GM20431 (cell line): ENCODE measurements around the gene CLEC4M.
"Not testable (repeated sequence)": the region's sequence is repeated elsewhere in the genome, so short reads cannot be mapped to it uniquely, and the experiment has no call there.

Experiments used
- in situ Hi-C: fragments of 300-500 bp; cut with MseI, MboI; formaldehyde crosslinking; loops from one replicate; pipeline ENCODE4 v1.15.0; 2020; ENCODE audit warnings: low sequenced_read_pairs; ENCODE audit not compliant: unreplicated experiment

The CLEC4M gene

DNA sequence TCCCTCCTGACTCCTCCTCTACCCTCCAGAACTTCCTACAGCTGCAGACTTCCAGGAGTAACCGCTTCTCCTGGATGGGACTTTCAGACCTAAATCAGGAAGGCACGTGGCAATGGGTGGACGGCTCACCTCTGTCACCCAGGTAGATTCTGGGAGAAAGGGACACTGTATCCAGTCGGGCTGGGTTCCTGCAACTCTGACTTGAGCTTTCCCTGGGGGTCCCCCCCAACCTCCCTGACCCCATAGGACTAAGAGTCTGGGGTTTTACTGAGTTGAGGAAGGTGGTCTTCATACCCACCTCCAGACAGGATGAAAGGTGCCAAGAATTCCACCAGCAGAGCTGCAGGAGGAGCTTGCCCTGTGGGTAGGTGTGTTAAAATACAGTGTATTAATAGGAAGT, 4.4 kb downstream of the CLEC4M start:
- in situ Hi-C loops = no loop called here

DNA sequence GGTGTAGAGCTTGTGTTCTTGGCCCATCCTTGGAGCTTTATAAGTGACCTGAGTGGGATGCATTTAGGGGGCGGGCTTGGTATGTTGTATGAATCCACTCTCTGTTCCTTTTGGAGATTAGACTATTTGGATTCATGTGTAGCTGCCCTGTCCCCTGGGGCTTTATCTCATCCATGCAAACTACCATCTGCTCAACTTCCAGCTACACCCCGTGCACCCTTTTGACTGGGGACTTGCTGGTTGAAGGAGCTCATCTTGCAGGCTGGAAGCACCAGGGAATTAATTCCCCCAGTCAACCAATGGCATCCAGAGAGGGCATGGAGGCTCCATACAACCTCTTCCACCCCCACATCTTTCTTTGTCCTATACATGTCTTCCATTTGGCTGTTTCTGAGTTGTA, 6.1 kb downstream of the CLEC4M start:
- in situ Hi-C loops = no loop called here

DNA sequence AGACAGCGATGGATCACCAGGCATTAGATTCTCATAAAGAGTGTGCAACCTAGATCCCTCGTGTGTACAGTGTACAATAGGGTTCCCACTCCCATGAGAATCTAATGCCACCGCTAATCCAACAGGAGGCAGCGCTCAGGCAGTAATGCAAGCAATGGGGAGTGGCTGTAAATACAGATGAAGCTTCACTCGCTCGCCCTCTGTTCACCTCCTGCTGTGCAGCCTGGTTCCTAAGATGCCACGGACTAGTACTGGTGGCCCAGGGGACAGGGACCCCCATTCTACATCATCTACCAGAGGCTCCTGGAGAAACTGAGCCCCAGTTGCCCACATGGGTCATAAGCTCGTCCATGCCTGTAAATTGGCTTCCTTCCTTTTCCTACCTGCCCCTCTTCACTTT, 8.0 kb downstream of the CLEC4M start:
- in situ Hi-C loops = no loop called here

DNA sequence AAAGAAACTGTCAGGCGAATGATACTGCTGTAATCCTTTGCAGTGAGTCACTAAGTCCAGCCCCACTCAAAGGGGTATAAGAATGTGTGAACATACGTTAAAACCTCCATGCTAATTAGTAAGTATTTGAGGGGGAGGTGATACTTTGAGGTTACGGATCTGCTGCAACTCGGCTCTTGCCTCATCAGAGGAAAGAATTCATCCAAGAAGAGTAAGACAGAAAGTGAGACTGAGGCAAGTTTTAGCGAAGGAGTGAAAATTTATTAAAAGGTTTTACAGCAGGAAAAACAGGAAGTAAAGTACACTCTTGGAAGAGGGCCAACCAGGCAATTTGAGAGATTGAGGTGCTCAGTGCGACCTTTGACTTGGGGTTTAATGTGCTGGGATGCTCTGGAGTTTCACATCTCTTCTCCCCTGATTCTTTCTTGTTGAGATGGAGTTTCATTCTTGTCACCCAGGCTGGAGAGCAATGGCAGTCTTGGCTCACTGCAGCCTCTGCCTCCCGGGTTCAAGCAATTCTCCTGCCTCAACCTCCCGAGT, 9.8 kb downstream of the CLEC4M start:
- in situ Hi-C loops = no loop called here

DNA sequence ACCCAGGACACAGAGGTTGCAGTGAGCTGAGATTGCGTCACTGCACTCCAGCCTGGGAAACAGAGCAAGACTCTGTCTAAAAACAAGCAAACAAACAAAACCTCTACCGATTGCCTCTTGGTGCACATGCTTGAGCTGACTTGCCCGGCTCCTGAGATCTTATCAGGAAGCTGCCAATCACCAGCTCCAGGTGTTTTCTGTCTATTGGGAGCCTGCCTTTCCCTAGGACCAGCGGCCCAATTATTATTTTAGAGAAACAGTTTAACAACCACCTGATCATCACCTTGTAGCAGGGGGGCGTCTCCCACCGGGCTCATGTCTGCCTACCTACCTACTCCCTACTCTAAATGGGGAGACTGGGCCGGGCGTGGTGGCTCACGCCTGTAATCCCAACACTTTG, 10.8 kb downstream of the CLEC4M start:
- in situ Hi-C loops = no loop called here

DNA sequence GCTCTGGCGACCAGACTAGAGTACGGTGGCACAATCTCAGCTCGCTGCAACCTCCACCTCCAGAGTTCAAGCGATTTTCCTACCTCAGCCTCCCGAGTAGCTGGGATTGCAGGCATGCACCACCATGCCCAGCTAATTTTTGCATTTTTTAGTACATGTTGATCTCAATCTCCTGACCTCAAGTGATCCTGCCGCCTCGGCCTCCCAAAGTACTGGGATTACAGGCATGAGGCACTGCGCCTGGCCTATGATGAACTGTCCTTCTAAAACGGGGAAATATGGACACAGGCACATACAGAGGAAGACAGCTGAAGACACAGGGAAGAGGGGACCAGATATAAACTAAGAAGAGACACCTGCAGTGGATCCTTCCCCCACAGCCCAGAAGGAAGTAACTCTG, 12.7 kb downstream of the CLEC4M start:
- in situ Hi-C loops = no loop called here

DNA sequence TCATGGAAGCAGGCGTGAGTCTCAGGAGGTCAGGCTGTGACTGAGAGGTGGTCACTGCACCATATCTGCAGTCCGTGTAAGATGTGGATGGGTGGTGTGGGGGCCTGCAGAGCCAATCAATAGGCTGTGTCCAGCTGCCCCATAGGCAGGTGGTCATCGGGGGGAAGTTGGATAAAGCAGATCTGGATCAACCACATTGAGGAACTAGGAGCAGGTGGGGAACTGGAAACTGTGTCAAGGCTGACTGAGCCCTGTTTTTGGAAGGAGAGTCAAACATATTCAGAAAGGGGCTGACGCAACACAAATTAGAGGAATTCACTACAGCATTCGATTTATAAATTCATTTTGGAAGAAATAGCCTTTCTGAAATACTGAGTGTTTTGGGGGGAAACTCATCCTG, 15.0 kb downstream of the CLEC4M start:
- in situ Hi-C loops = no loop called here

DNA sequence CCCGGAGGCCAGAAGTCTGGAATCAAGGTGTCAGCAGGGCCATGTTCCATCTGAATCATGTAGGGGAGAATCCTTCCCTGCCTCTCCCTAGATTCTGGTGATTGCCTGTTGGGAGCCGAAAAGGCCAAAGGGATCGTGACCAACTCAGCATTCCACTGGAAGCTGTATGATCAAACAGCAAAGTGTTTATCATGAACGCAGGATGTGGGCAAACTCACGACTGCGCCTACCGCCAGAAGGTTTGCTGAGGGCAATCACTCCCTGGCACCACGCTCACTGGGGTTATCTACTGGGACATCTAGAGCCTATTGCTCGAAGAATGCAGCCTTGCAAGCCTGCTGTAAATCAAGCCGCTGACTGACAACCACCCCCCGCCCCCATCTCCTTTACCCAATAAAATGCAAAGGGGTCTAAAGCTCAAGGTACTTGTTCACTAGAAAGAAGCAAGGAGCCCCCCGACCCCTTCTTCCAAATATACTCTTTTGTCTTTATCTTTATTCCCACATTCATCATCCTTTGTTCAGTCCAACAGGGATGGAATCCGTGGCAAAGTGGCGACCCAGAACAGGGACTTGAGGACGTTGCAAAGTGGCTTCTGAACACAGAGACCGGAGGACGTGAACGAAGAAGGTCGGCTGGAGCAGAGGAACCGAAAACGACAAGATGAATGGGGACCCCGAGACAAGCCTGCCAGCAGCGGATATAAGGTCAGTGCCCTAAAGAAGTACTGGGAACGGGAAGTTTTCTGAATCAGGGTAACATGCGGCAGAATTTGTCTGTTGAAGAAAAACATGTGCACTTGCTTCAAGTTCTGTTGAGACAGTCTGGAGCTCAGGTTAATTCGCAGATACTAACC, 16.8 kb downstream of the CLEC4M start:
- in situ Hi-C loops = no loop called here

DNA sequence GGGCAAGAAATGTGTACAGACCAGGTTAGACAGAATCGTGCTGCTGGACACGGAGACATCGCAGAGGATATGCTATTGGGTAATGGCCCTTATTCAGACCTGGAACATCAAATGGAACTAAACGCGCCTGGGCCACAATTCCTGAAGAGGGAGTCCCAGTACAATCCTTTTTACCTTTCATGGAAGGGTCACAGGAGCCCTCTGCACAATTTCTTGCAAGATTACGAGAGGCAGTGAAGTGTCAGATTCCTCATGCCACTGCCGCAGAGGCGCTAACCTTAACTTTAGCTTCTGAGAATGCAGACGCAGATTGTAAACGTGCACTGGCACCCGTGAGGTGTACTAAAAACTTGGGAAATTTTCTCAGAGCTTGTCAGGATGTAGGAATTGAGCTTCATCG, 18.1 kb downstream of the CLEC4M start:
- in situ Hi-C loops = no loop called here

DNA sequence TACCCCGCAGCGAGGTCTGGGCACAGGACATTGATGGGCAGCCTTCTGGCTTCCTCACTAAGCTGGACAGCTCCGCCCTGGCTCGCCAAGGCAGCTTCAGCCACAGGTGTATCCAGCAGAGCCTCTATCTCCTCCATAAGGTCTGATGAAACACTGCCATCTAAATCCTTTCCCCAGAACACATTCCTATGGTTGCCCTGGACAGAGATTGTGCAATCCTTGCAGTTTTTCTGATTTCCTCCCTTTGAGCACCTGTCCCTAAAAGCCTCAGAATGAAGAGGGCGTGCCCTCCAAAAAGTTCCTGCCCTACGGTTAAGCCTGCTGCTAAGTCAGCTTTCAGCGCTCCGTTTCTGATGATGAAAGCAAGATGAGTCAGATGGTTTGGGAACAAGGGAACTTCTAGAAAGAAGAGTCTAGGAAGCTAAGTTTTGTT, 21.0 kb downstream of the CLEC4M start:
- in situ Hi-C loops = no loop called here

DNA sequence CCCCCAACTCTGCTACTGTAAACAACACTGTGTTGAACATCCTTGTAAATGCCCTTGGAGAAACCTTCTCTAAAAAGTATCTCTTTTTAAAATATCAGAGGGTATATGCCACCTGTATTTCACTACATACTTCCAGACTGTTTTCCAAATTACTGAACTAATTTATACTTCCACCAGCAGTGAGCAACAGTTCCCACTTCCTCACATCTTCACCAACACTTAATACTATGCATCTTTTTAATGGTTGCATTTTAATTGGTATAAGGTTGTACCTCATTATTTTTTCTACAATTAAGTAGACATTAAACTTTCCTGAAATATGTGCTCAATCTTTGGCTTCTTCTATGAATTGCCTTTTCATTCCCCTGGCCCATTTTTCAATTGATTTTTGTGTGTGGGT, 21.8 kb downstream of the CLEC4M start:
- in situ Hi-C loops = no loop called here

DNA sequence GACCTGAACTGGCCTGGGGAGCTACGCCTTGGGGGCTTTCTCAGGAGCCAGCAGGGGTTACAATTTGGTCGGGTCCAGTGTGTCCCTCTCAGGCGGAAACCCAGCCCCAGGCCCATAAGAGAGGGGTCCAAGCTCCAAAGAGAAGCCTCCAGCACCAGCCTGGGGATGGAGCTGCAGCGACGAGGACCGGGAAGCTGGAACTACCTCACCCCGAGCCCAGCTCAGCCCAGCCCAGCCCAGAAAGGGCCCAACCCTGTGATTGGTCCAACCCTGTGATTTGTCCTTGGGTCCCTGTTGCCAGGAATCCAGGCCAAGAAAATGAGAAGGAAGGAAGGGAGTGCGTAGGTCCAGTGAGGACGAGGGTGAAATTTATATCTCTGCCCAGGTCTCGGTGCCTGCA, 24.1 kb downstream of the CLEC4M start:
- in situ Hi-C loops = no loop called here

DNA sequence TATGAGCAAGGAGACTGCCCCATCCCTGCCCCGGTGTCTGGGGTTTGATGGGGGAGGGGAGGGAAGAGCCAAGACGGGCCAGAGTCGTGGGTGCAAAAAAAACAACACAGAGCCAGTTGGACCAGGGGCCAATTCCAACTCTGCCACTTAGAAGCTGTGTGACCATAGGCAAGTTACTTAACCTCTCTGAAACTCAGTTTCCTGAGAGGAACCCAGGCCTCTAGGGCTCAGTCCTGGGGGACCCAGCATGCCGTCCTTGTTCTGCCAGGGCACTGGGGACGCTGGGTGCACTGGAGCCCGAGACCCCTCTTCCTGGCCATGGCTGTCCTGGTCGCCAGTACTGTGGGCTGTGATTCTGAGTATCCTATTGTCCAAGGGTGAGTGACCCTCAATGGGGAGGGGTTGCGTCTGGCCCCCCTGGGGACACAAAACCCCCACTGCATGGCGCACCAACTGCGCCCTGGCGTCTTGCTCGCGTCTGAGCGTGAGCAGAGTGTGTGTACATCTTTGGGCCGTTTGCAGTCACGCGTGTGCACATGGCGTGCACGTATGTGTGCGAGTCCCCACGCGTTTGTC, 24.6 kb downstream of the CLEC4M start:
- in situ Hi-C loops = no loop called here

DNA sequence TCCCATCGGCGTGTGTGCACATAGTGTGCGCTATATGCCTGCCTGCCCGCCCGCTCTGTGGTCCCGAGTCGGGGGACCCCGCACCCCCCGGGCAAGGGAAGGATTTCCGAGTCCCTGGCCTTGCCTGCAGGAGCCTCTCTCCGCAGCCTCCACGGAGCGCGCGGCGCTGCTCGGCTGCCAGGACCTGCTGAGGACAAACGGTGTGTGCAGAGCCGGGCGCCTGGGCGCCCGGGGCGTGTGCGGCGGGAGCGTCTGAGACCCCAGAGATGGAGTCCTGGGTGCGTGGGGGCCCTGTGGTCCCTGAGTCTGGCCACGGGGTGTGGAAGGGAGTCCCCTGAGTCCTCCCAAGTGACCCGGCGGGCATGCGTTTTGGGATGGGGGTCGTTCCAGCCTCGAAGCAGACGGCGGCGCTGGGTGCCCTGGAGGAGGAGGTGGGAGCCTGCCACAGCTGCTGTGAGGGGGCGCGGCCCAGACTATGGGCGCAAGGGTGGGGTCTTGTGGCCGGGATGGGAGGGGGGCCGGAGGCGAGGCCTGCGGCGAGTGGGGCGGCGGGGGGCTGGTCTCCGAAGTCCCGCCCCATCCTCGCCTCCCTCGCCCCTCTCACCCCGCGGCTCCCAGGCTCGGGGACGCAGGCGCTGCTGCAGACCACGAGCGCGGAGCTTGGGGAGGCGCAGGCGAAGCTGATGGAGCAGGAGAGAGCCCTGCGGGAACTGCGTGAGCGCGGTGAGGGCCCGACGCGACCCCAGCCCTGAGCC, 25.3 kb downstream of the CLEC4M start:
- in situ Hi-C loops = no loop called here

DNA sequence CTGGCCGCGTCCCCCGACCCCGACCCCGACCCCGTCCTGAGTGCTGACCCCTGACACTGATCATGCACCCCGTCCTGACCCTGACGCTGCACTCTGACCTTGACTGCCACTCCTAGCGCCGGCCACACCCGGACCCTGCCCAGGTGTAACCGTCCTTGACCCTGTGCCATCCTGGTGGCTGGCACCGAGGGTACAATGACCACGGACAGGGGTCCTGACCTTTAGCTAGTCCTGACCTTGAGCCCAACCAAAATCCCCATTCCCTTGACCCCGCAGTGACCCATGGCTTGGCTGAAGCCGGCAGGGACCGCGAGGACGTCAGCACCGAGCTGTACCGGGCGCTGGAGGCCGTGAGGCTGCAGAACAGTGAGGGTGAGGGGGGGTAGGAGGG, 25.9 kb downstream of the CLEC4M start:
- in situ Hi-C loops = no loop called here

DNA sequence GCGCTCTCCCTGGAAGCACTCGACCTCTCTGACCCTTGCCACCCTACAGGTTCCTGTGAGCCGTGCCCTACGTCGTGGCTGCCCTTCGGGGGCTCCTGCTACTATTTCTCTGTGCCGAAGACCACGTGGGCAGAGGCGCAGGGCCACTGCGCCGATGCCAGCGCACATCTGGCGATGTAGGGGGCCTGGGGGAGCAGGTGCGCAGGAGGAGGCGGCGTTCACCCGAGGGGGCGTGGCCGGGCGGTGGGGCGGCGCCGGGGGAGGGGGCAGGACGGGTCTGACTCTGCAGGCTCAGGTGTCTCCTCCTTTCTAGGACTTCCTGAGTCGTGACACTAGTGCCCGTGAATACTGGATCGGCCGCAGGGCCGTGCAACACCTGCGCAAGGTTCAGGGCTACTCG, 26.4 kb downstream of the CLEC4M start:
- in situ Hi-C loops = no loop called here

DNA sequence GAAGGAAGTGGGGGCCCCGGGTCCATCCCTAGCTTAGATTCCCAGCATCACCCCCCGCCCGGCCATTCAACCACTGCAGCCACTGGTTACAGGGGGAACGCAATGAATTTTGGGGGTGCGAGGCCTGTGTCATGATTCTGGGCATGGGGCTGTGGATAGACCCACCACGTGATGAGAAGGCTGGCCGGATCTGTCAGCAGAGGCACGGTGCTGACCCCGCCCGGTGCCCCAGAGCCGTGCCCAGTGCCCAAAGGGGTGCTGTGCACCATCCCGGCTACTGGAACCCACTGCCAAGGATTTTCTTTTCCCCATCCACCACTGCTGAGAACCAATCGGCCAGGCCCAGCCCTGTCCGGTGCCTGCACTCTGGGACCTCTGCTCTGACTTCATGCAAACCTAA, 27.4 kb downstream of the CLEC4M start:
- in situ Hi-C loops = no loop called here

DNA sequence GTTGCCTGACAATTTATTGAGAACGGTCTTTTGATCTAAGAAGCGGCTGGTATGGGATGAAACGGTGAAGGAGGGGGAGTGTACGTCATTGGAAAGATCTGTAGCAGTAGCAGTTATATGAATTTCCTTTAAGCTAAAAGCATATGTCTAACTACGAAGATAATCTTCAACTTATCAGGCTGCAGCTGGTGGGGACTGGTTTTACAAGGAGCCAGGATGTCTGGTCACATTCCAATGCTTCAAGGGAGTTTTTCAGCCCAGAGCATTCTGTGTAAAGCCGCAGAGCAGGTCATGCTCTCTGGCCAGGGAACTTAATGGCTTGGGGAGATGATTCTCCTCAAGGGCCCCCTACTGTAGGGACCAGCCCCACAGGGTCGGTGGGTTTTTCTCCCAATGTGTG, 29.2 kb downstream of the CLEC4M start:
- in situ Hi-C loops = no loop called here

DNA sequence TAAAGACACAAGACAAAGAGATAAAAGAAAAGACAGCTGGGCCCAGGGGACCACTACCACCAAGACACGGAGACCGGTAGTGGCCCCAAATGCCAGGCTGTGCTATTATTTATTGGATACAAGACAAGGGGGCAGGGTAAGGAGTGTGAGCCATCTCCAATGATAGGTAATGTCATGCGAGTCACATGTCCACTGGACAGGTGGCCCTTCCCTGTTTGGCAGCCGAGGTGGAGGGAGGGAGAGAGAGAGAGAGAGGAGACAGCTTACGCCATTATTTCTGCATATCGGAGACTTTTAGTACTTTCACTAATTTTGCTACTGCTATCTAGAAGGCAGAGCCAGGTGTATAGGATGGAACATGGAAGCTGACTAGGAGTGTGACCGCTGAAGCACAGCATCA, 29.7 kb downstream of the CLEC4M start:
- in situ Hi-C loops = not testable (repeated sequence)

DNA sequence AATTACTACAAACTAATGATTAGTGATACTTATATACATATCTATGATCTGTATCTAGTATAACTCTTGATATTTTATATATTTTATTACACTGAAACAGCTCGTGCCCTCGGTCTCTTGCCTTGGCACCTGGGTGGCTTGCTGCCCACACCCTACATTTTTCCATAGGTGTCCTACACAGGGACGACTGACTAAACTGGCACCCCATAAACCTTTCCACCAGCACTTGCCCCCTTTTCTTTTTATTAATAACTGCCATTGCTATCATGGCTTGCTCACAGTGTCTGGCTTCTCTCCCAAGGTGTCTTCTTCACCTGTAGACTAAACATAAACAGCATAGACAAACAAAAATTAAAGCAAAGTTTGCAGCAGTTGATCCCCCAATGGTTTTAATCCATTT, 30.4 kb downstream of the CLEC4M start:
- in situ Hi-C loops = no loop called here

DNA sequence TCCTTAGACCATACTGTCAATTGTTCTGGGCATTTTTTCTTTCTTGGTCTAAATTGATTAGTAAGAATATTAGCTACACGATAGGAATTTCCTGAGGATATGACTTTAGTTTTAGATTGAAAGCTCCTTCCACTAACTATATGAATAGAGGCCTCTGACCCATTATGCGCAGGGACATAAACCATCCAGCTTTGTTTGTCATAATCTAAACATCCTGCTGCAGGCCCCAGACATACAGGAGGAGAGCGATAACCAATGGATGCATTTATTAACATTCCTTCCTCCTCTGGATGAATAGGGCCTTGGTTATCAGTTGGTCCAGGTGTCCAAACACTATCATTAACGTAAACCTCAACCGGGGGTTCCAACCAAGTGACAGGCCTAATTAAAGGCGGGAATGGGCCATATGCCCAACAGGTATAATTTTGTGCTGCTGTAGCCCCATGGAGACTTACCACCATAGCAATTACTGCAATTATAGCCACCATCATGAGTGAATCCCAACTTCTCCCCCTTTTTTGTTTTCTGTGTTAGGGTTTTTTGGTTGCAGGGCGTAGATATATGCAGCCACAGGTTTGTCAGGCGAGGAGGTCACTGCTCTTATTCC, 32.6 kb downstream of the CLEC4M start:
- in situ Hi-C loops = no loop called here
